ENCODE results near the gene LRPAP1.

DNA sequence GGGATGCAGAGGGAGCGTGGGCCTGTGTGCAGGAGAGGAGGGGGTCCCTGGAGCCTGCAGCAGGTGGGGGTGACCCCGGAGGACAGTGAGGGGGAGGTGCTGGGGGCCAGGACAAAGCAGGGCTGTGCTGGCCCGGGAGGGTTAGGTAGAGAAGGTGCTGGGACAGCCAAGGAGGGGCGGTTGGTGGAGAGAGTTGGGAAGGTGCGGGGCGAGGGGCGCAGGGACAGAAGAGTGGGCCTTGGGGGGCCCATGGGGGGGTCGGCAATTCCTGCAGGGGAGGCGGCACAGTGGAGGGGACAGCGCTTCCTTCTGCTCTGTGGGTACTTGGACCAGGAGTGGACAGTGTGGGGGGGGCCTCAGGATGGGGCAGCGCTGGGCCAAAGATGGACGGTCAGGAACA, 32.5 kb downstream of the LRPAP1 start:
- TF ChIP-seq, protein P1, sequence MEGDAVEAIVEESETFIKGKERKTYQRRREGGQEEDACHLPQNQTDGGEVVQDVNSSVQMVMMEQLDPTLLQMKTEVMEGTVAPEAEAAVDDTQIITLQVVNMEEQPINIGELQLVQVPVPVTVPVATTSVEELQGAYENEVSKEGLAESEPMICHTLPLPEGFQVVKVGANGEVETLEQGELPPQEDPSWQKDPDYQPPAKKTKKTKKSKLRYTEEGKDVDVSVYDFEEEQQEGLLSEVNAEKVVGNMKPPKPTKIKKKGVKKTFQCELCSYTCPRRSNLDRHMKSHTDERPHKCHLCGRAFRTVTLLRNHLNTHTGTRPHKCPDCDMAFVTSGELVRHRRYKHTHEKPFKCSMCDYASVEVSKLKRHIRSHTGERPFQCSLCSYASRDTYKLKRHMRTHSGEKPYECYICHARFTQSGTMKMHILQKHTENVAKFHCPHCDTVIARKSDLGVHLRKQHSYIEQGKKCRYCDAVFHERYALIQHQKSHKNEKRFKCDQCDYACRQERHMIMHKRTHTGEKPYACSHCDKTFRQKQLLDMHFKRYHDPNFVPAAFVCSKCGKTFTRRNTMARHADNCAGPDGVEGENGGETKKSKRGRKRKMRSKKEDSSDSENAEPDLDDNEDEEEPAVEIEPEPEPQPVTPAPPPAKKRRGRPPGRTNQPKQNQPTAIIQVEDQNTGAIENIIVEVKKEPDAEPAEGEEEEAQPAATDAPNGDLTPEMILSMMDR (IDR thresholded peaks at IDR 0.05), result no peak
- no peak for TF ChIP-seq POLR2A (IDR thresholded peaks at IDR 0.05; ENCODE audit: low read depth)

Data from esophagus muscularis mucosa (tissue), 3 donors.